SIG-M5 treated with dmso at 0.1 percent for 504 hours (cell line): ENCODE results near the gene CEND1.
A peak's percentile ranks its signal among the peaks of the same experiment; 100 is the strongest.
"Not testable (repeated sequence)": the region's sequence is repeated elsewhere in the genome, so short reads cannot be mapped to it uniquely, and the experiment has no call there.

Experiments
- DNase-seq: peaks from one replicate; lab custom pipeline; 2025; ENCODE audit not compliant: unreplicated experiment; lab: John Stamatoyannopoulos, UW

CEND1 gene

GRCh38 chr11:765025-765801 lies 24.7 kb downstream of the CEND1 start:
- peak; percentile 28 for DNase-seq

DNA sequence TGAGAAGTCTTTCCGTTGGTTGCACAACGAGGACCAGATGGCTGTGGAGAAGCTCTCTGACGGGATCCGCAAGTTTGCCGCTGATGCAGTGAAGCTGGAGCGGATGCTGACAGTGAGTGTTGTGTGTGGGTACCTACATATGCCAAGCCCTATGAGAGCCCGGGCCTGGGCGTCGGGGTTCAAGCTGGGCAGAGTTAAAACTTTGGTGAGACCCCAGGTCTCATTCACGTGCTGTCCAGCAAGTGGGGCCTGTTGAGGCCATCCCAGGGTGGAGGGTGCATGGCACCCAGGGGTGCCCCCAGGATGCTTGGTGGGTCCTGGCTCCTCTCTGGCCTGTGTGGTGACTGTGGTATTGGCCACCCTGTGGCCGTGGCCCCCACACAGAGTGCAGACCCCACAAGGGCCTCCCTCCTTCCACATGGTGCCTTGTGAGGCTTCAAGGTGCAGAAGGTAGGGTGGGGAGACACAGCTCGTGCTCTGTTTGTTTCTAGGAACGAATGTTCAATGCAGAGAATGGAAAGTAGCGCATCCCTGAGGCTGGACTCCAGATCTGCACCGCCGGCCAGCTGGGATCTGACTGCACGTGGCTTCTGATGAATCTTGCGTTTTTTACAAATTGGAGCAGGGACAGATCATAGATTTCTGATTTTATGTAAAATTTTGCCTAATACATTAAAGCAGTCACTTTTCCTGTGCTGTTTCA lies 25.4 kb downstream of the CEND1 start:
- no peak for DNase-seq

- no peak for DNase-seq
Observed at GRCh38 chr11:763549-764321, 26.2 kb downstream of the CEND1 start.

- DNase-seq: no peak
Observed at GRCh38 chr11:763073-763463, 26.8 kb downstream of the CEND1 start.

GRCh38 chr11:762421-763072 lies 27.3 kb downstream of the CEND1 start:
- peak; percentile 55 for DNase-seq

DNA sequence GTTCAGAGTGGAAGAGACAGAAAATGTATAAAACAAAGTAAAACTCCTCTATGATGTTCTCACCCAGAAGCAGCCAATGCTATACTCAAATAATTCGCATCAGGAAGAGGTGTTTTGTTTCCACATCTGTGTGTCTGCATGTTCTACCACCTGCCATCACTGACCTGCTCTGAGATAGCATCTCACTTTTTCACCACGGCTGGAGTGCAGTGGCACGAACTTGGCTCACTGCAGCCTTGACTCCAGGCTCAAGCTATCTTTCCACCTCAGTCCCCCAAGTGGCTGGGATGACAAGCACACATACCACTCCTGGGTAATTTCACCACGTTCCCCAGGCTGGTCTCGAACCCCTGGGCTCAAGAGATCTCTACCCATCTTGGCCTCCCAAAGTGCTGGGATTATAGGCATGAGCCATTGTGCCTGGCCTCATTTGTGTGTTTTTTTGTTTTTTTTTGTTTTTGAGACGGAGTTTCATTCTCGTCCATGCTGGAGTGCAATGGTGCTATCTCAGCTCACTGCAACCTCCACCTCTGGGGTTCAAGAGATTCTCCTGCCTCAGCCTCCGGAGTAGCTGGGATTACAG lies 28.3 kb downstream of the CEND1 start:
- DNase-seq: no peak

DNA sequence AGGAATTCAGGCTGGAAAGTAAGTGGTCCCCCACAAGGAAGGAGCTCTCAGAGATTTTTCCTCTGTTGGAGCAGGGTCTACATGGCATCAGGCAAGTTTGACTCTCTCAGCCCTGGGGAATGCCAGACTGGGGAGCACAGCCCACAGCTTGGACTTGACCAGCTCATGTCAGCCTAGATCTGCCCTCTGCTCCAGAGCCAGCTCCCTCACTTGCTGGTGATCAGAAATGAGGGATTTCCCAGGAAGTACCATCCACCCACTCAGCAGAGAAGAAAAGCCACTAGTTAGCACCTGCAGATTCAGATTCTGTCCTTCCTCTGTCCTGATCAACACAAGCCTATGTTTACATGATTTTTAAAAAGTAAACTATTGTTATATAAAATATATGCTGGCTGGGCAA lies 29.7 kb downstream of the CEND1 start:
- no peak for DNase-seq

- DNase-seq: peak; percentile 59
Observed at GRCh38 chr11:749731-750130, 40.2 kb downstream of the CEND1 start.

- DNase-seq: no peak
Observed at GRCh38 chr11:748007-748359, 41.9 kb downstream of the CEND1 start.

- DNase-seq: peak; percentile 83
Observed at GRCh38 chr11:747158-748006, 42.5 kb downstream of the CEND1 start, which contains the start of gene TALDO1. Gene TALDO1, plus strand, starts transcription at chr11:747464. Its CDS starts 18 bp downstream, at chr11:747482.

- no peak for DNase-seq
Observed at GRCh38 chr11:746289-747157, 43.4 kb downstream of the CEND1 start.

- DNase-seq: no peak
Observed at GRCh38 chr11:745428-745827, 44.5 kb downstream of the CEND1 start.

GRCh38 chr11:742571-743201 lies 47.2 kb downstream of the CEND1 start:
- DNase-seq: no peak

DNA sequence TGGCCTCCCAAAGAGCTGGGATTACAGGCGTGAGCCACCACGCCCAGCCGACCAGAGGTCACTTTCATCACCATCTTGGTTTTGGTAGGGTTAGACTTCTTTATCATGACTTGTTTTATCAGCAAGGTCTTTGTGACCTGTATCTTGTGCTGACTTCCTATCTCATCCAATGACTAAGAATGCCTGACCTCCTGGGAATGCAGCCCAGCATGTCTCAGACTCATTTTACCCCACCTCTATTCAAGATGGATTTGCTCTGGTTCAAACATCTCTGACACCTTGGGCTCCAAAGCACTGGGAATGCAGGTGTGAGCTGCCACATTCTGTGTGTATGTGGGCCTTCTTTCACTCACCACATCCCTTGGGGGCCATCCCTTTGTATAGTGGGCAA lies 47.7 kb downstream of the CEND1 start:
- no peak for DNase-seq

DNA sequence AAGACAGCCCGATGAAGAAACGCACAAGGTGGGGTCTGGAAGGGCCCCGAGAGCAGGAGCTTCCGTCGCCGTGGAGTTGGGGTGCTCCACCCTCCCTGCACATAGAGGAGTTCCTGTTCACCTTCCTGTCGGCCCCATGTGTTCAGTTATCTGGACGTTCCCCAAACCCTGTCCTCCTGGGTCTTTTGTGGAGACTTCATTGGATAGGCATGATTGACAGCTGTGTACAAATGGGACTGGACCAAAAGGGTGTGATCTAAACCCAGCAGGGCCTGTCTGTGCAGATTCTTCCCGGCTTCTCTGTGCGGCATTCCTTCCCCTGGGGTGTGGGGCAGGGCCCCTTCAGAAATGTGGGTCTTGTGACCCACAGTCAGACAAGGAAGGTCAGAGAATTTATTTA lies 52.0 kb downstream of the CEND1 start:
- DNase-seq: not testable (repeated sequence)

GRCh38 chr11:737366-737765 lies 52.5 kb downstream of the CEND1 start:
- no peak for DNase-seq
